ENCODE data around the gene ZNF621. TPM values are rescaled to one million over a fixed set of nuclear protein-coding genes. Genes with fewer than 3 reads are reported as not detected.

Gene ZNF621
- total and polyA plus RNA-seq, 9 of the 15 experiments (the other 6 are each of a cell fraction or from before 2014, with no cell fraction given) = 4.7 to 28.9 (median 20.6) TPM

DNA sequence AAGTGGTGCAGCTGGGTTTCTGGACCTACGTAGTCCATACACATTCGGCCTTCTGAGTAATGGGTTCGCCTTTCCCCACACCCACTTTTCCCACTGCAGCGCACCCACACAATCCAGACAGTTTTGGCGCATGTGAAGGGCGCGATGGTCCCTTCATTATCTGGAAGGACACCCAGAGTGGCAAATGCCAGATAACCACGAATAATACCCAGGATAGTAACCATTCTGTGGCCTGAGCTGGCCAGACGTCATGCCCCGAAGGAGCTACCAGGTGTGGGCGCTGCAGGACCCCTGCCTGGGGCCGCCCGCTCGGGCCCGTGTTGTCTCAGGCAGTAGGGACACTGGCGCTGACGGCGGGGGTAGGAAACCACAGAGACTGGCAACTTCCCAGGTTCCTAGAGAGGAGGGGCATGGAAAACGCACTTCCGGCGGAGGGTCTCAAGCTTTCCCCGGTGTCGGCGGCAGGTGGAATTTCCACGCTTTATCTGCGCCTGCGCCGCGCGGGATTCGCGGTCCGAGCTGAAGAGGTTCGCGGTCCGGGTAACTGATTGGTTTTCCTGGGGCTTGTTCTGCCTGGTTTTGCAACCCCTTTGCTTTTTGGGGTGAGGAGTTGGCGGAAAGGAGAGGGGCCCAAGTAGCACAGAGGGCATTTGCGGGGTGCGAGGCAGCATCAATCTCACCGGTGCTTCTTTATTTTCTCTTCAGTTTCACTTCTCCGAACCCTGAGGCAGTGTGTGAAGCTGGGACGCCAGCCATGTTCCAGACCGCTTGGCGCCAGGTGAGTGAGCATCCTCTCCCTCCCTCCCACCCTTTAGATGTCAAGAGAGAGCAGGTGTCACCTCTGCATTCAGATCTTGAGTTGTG is 18.9 kb upstream of the ZNF621 start, which contains the start of gene ZNF620 (continued):
- TF ChIP-seq TCFL5 (CRISPR knock-in tag; conservative IDR thresholded peaks at IDR 0.05) (no peak), PURB (CRISPR knock-in tag; IDR thresholded peaks at IDR 0.05; ENCODE audit: low read depth) (no peak), FOXA3 (CRISPR knock-in tag; conservative IDR thresholded peaks at IDR 0.05 in 1 of 2, IDR thresholded peaks at IDR 0.05 in 1 of 2) (no peak), ZFP91 (CRISPR knock-in tag; IDR thresholded peaks at IDR 0.05) (no peak), KDM5B (IDR thresholded peaks at IDR 0.05; ENCODE audit: insufficient replicate concordance, low read depth, low read length) (peak; percentile 48), CUX1 (CRISPR knock-in tag; IDR thresholded peaks at IDR 0.05) (no peak), SPI1 (IDR thresholded peaks at IDR 0.05; ENCODE audit: borderline replicate concordance, low read depth, low read length) (no peak), ZBTB33 (CRISPR knock-in tag; IDR thresholded peaks at IDR 0.05) (0 out of 2 replicates have a peak, but pooled peaks have one; percentile 40), GTF2F1 (IDR thresholded peaks at IDR 0.05; ENCODE audit: low read depth, low read length) (no peak), ZSCAN29 (IDR thresholded peaks at IDR 0.05) (no peak)
- TF ChIP-seq, protein P1, sequence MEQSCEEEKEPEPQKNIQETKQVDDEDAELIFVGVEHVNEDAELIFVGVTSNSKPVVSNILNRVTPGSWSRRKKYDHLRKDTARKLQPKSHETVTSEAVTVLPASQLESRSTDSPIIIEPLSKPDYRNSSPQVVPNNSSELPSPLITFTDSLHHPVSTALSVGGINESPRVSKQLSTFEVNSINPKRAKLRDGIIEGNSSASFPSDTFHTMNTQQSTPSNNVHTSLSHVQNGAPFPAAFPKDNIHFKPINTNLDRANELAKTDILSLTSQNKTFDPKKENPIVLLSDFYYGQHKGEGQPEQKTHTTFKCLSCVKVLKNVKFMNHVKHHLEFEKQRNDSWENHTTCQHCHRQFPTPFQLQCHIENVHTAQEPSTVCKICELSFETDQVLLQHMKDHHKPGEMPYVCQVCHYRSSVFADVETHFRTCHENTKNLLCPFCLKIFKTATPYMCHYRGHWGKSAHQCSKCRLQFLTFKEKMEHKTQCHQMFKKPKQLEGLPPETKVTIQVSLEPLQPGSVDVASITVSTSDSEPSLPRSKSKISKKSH (CRISPR knock-in tag; IDR thresholded peaks at IDR 0.05) = no peak
- TF ChIP-seq, protein P2, sequence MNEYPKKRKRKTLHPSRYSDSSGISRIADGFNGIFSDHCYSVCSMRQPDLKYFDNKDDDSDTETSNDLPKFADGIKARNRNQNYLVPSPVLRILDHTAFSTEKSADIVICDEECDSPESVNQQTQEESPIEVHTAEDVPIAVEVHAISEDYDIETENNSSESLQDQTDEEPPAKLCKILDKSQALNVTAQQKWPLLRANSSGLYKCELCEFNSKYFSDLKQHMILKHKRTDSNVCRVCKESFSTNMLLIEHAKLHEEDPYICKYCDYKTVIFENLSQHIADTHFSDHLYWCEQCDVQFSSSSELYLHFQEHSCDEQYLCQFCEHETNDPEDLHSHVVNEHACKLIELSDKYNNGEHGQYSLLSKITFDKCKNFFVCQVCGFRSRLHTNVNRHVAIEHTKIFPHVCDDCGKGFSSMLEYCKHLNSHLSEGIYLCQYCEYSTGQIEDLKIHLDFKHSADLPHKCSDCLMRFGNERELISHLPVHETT (CRISPR knock-in tag; conservative IDR thresholded peaks at IDR 0.05 in 1 of 2, IDR thresholded peaks at IDR 0.05 in 1 of 2) = no peak
